Coronary artery (tissue), 2 donors: Measurements from ENCODE around the gene TICAM1.
"Not testable (repeated sequence)": the region's sequence is repeated elsewhere in the genome, so short reads cannot be mapped to it uniquely, and the experiment has no call there.

Experiments
- DNase-seq: peaks from one replicate; pipeline ENCODE4 v3.0.0-alpha.2; 2017; ENCODE audit warnings: low spot score
- H3K27ac ChIP-seq, 2 donors: fragments of 200-600 bp; sonication (generic); one replicate each; pipeline ENCODE4 v1.5.1; 2016 to 2019
- H3K4me3 ChIP-seq: fragments of 200-600 bp; sonication (generic); 2 replicates; pipeline ENCODE4 v1.5.1; 2016; ENCODE audit warnings: mild to moderate bottlenecking, moderate library complexity
- CTCF ChIP-seq: fragments of 200-600 bp; sonication (generic); IDR thresholded peaks from one replicate; pipeline ENCODE4 v1.5.1; 2019; ENCODE audit warnings: antibody characterized with exemption

Gene TICAM1

GRCh38 chr19:4870025-4870700 lies 38.7 kb upstream of the TICAM1 start:
- TF ChIP-seq CTCF = no peak
- Histone ChIP-seq H3K4me3 (no peak overlapping the region), H3K27ac (no peak overlapping the region)
- no peak for DNase-seq

- no peak for TF ChIP-seq CTCF
- Histone ChIP-seq H3K27ac (peak overlapping the region in 1 of 2 donors; percentile 94), H3K4me3 (peak overlapping the region; percentile 90)
- DNase-seq = no peak
Observed at GRCh38 chr19:4868286-4868834, 36.8 kb upstream of the TICAM1 start.

GRCh38 chr19:4867534-4868285 lies 36.2 kb upstream of the TICAM1 start, which contains the start of gene PLIN3:
Gene PLIN3, minus strand, starts transcription at chr19:4867667. Its CDS starts 6,273 bp downstream, at chr19:4861394.
- peak; percentile 98 for DNase-seq

GRCh38 chr19:4866595-4867424 lies 35.3 kb upstream of the TICAM1 start:
- DNase-seq = peak; percentile 82
- Histone ChIP-seq H3K4me3 (peak overlapping the region; percentile 90), H3K27ac (peak overlapping the region; percentile 81 to 94)
- TF ChIP-seq CTCF = no peak

More at GRCh38 chr19:4867534-4868285, 36.2 kb upstream of the TICAM1 start, which contains the start of gene PLIN3:
- Histone ChIP-seq H3K4me3 (peak within 1 kb of the TSS; percentile 90), H3K27ac (peak within 1 kb of the TSS; percentile 81 to 94)
- no peak for TF ChIP-seq CTCF

DNA sequence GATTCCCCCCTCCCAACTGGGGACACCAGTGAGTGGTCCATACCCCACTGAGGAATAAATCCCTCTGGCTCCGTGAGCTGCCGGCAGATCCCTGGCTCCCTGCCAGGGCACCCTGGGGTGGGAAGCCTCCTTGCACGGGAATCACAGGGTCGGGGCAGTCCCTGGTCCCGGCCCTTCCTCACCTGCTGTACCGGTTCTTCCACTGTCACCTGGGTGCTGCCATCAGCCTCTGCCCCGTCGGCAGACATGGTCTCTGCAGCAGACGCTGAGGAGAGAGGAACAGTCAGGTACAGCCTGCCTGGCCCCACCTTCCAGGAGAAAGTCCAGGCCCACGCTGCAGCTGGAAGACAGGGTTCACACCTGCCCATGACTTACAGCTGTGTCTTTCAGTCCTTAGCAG lies 29.6 kb upstream of the TICAM1 start:
- no peak for DNase-seq
- Histone ChIP-seq H3K27ac (no peak overlapping the region), H3K4me3 (no peak overlapping the region)
- no peak for TF ChIP-seq CTCF

- H3K27ac ChIP-seq = no peak overlapping the region
Observed at GRCh38 chr19:4859697-4860096, 28.2 kb upstream of the TICAM1 start.

DNA sequence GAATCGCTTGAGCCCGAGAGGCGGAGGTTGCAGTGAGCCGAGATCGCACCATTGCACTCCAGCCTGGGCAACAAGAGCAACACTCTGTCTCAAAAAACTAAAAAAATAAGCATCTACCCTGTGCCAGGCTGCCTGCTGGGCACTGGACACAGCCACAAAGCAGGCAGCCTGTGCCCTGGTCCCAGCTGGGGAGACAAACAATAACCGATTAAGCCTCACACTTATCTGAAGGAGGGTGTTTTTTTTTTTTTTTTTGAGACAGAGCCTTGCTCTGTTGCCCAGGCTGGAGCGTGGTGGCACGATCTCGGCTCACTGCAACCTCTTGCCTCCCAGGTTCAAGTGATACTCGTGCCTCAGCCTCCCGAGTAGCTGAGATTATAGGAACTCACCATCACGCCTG lies 25.0 kb upstream of the TICAM1 start:
- H3K27ac ChIP-seq, DNase-seq: not testable (repeated sequence)

More at GRCh38 chr19:4859697-4860096, 28.2 kb upstream of the TICAM1 start:
- H3K4me3 ChIP-seq = no peak overlapping the region
- DNase-seq = no peak
- TF ChIP-seq CTCF = no peak

DNA sequence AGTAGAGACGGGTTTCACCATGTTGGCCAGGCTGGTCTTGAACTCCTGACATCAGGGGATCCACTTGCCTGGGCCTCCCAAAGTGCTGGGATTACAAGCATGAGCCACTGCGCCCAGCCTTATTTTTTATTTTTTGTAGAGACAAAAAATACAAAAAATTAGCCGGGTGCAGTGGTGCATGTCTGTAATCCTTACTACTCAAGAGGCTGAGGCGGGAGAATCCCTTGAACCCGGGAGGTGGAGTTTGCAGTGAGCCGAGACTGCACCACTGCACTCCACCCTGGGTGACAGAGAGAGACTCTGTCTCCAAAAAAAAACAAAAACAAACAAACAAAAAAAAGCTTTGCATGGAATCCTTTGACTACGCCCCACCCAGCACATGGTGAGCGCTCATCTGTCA lies 22.0 kb upstream of the TICAM1 start:
- not testable (repeated sequence) for DNase-seq

More for the DNA sequence above, 25.0 kb upstream of the TICAM1 start:
- H3K4me3 ChIP-seq = not testable (repeated sequence)

More for the DNA sequence above, 22.0 kb upstream of the TICAM1 start:
- not testable (repeated sequence) for H3K4me3 ChIP-seq, H3K27ac ChIP-seq
